ENCODE measurements around the gene LNX1.

- TF ChIP-seq CTCF (IDR thresholded peaks at IDR 0.05) (no peak), POLR2A (IDR thresholded peaks at IDR 0.05) (no peak)
These were observed 49.6 kb downstream of the LNX1 start for GRCh38 chr4:53541577-53542206.
